Neural cell (in vitro differentiated cells): ENCODE results near the gene ABI3BP. TPM values are rescaled to one million over a fixed set of nuclear protein-coding genes. Genes with fewer than 3 reads are reported as not detected.

Experiments used
- H2AFZ ChIP-seq: fragments of 200-600, 300-800 bp; sonication (generic), shearing (Covaris generic); 2 replicates; pipeline ENCODE4 v1.6.0; 2014; ENCODE audit warnings: low read depth, mild to moderate bottlenecking, antibody characterized with exemption, low read length, moderate library complexity
- H3F3A ChIP-seq: fragments of 200-600 bp; shearing (Covaris generic); 2 replicates; pipeline ENCODE4 v1.6.1; 2016; ENCODE audit warnings: mild to moderate bottlenecking, moderate library complexity, mixed read lengths, antibody characterized with exemption, low read length; ENCODE audit not compliant: insufficient read depth, poor library complexity, severe bottlenecking
- H3K27ac ChIP-seq: fragments of 200-600, 300-800 bp; sonication (generic), shearing (Covaris generic); 2 replicates; pipeline ENCODE4 v1.5.1; 2014; ENCODE audit warnings: mild to moderate bottlenecking, low read length, moderate library complexity
- H3K27me3 ChIP-seq: fragments of 300-800, 200-600 bp; sonication (generic), shearing (Covaris generic); 2 replicates; pipeline ENCODE4 v1.6.0; 2014; ENCODE audit warnings: mild to moderate bottlenecking, low read depth, low read length, moderate library complexity; ENCODE audit not compliant: insufficient read depth
- H3K36me3 ChIP-seq: fragments of 300-800, 200-600 bp; sonication (generic), shearing (Covaris generic); 2 replicates; pipeline ENCODE4 v1.5.1; 2014; ENCODE audit warnings: mild to moderate bottlenecking, antibody characterized with exemption, low read length, moderate library complexity; ENCODE audit not compliant: insufficient read depth
- H3K4me2 ChIP-seq: fragments of 300-800, 200-600 bp; sonication (generic), shearing (Covaris generic); 2 replicates; pipeline ENCODE4 v1.6.0; 2014; ENCODE audit warnings: mild to moderate bottlenecking, low read length
- H3K4me3 ChIP-seq: fragments of 300-800, 200-600 bp; sonication (generic), shearing (Covaris generic); 2 replicates; pipeline ENCODE4 v1.5.1; 2014; ENCODE audit warnings: mild to moderate bottlenecking, low read length, moderate library complexity
- H3K79me2 ChIP-seq: fragments of 200-600 bp; shearing (Covaris generic); replicated peaks from 2 replicates; pipeline ENCODE4 v1.6.0; 2014; ENCODE audit warnings: mild to moderate bottlenecking, low read length, moderate library complexity; ENCODE audit not compliant: insufficient read depth
- H3K9ac ChIP-seq: fragments of 300-800, 200-600 bp; sonication (generic), shearing (Covaris generic); 2 replicates; pipeline ENCODE4 v1.6.1; 2016; ENCODE audit warnings: mild to moderate bottlenecking, low read length, mixed read lengths
- H3K9me2 ChIP-seq: fragments of 200-600 bp; shearing (Covaris generic); 2 replicates; pipeline ENCODE4 v1.6.1; 2016; ENCODE audit warnings: mild to moderate bottlenecking, low read length, mixed read lengths; ENCODE audit not compliant: insufficient read depth
- H3K9me3 ChIP-seq: fragments of 200-600, 300-800 bp; sonication (generic), shearing (Covaris generic); 2 replicates; pipeline ENCODE4 v1.6.1; 2016; ENCODE audit warnings: mild to moderate bottlenecking, mixed run types, low read length, moderate library complexity, mixed read lengths
- H4K20me1 ChIP-seq: fragments of 200-600 bp; shearing (Covaris generic); 2 replicates; pipeline ENCODE4 v1.6.1; 2016; ENCODE audit warnings: mild to moderate bottlenecking, mixed run types; ENCODE audit not compliant: insufficient read depth
- CTCF ChIP-seq: fragments of 450-650 bp; IDR thresholded peaks from 2 replicates; pipeline ENCODE4 v1.5.1; 2014; ENCODE audit warnings: antibody characterized with exemption, mild to moderate bottlenecking, moderate library complexity; ENCODE audit not compliant: poor library complexity, severe bottlenecking
- EP300 ChIP-seq: fragments of 450-650 bp; conservative IDR thresholded peaks from 2 replicates; pipeline ENCODE4 v1.6.1; 2014; ENCODE audit warnings: antibody characterized with exemption, mild to moderate bottlenecking, moderate library complexity; ENCODE audit not compliant: poor library complexity, severe bottlenecking
- EZH2 ChIP-seq: fragments of 200-600, 300-800 bp; shearing (Covaris generic), sonication (generic); IDR thresholded peaks from 2 replicates; pipeline ENCODE4 v1.6.1; 2014; ENCODE audit warnings: antibody characterized with exemption, low read length, borderline replicate concordance, mild to moderate bottlenecking; ENCODE audit not compliant: insufficient read depth, poor library complexity, severe bottlenecking
- MXI1 ChIP-seq: fragments of 450-650 bp; conservative IDR thresholded peaks from 2 replicates; pipeline ENCODE4 v1.6.1; 2014; ENCODE audit warnings: antibody characterized with exemption, mild to moderate bottlenecking; ENCODE audit not compliant: poor library complexity, severe bottlenecking
- POLR2AphosphoS5 ChIP-seq: IDR thresholded peaks from 2 replicates; pipeline ENCODE4 v1.6.1; 2012
- RAD21 ChIP-seq: fragments of 450-650 bp; conservative IDR thresholded peaks from 2 replicates; pipeline ENCODE4 v1.6.1; 2014; ENCODE audit warnings: antibody characterized with exemption, mild to moderate bottlenecking, moderate library complexity
- SMC3 ChIP-seq: fragments of 450-650 bp; conservative IDR thresholded peaks from 2 replicates; pipeline ENCODE4 v1.6.1; 2014; ENCODE audit warnings: antibody characterized with exemption, mild to moderate bottlenecking, moderate library complexity; ENCODE audit not compliant: poor library complexity
- TAF1 ChIP-seq: IDR thresholded peaks from 2 replicates; pipeline ENCODE4 v1.6.1; 2012; ENCODE audit warnings: low read depth
- polyA plus RNA-seq: library from polyadenylated mRNA; depleted of rRNA; stranded (reverse); fragments of >200 nt; gene quantifications from 2 replicates; pipeline ENCODE4 v1.2.3, GENCODE V29; 2014
- TF ChIP-seq, protein P1 (sequence below): IDR thresholded peaks from 2 replicates; pipeline ENCODE4 v1.6.1; 2012; ENCODE audit warnings: borderline replicate concordance

The ABI3BP gene
- polyA plus RNA-seq, 1 donor from 2014 or later: not detected

DNA sequence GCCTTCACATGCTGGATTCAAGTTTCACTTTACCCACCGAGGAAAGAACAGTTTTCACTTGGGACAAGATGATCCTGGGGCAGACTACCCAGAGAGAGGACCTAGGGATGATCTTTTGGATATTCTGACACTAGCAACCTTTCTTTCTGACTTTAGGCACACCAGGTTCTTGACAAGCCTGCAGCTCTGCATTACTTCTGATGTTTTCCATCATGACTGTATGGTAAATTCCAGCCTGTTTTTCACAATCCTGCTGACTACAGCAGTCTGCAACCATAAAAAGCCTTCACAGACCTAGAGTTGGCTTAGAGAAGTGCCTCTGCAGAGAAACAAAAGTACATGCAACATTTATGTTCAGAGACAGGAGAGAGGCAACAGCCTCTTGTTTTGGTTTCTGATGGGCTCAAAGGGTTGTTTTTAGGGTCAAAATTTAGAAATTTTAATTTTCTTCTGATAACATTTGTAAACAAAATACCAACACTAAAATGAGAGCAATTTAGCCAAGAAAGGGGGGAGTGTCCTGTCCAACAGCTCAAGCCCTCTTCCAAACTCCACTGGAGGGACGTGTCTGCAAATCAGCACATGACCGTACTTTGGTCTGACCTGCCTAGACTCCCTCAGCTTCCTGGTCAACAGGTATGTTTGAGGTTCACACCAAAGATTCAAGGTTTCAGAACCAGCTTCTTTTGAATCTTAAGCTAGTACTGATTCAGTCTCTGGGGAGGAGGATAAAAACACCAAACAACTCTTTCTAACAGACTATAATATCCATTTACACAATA lies 799 bp downstream of the ABI3BP start:
- no peaks in the 10 kb centered on the region for H3F3A ChIP-seq
- H3K4me2 ChIP-seq: no peak overlapping the region
- no peaks in the 10 kb centered on the region for H3K36me3 ChIP-seq
- no peak for TF ChIP-seq SMC3
- TF ChIP-seq MXI1: no peak
- no peaks in the 10 kb centered on the region for H3K9me2 ChIP-seq
- H3K4me3 ChIP-seq: no peak overlapping the region
- no peaks in the 10 kb centered on the region for H3K27me3 ChIP-seq
- no peaks in the 10 kb centered on the region for H3K9me3 ChIP-seq
- H4K20me1 ChIP-seq: no peaks in the 10 kb centered on the region
- H2AFZ ChIP-seq: no peak overlapping the region
- no peak overlapping the region for H3K27ac ChIP-seq
- no peaks in the 10 kb centered on the region for H3K79me2 ChIP-seq
- no peak overlapping the region for H3K9ac ChIP-seq

GRCh38 chr3:100988080-100988479 lies 5.1 kb downstream of the ABI3BP start:
- no peak overlapping the region for H3K27ac ChIP-seq
- TF ChIP-seq POLR2AphosphoS5 (no peak), EP300 (no peak), TAF1 (no peak), RAD21 (no peak), MXI1 (no peak), CTCF (no peak), SMC3 (no peak), EZH2 (no peak)
- TF ChIP-seq, protein P1, sequence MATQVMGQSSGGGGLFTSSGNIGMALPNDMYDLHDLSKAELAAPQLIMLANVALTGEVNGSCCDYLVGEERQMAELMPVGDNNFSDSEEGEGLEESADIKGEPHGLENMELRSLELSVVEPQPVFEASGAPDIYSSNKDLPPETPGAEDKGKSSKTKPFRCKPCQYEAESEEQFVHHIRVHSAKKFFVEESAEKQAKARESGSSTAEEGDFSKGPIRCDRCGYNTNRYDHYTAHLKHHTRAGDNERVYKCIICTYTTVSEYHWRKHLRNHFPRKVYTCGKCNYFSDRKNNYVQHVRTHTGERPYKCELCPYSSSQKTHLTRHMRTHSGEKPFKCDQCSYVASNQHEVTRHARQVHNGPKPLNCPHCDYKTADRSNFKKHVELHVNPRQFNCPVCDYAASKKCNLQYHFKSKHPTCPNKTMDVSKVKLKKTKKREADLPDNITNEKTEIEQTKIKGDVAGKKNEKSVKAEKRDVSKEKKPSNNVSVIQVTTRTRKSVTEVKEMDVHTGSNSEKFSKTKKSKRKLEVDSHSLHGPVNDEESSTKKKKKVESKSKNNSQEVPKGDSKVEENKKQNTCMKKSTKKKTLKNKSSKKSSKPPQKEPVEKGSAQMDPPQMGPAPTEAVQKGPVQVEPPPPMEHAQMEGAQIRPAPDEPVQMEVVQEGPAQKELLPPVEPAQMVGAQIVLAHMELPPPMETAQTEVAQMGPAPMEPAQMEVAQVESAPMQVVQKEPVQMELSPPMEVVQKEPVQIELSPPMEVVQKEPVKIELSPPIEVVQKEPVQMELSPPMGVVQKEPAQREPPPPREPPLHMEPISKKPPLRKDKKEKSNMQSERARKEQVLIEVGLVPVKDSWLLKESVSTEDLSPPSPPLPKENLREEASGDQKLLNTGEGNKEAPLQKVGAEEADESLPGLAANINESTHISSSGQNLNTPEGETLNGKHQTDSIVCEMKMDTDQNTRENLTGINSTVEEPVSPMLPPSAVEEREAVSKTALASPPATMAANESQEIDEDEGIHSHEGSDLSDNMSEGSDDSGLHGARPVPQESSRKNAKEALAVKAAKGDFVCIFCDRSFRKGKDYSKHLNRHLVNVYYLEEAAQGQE: no peak
- no peaks in the 10 kb centered on the region for H3K9me2 ChIP-seq
- no peak overlapping the region for H3K4me2 ChIP-seq
- no peaks in the 10 kb centered on the region for H3K9me3 ChIP-seq
- no peaks in the 10 kb centered on the region for H3K36me3 ChIP-seq
- H3K79me2 ChIP-seq: no peaks in the 10 kb centered on the region
- no peaks in the 10 kb centered on the region for H4K20me1 ChIP-seq
- no peaks in the 10 kb centered on the region for H3F3A ChIP-seq
- no peak overlapping the region for H3K4me3 ChIP-seq
- no peak overlapping the region for H2AFZ ChIP-seq
- H3K27me3 ChIP-seq: no peaks in the 10 kb centered on the region
- H3K9ac ChIP-seq: no peak overlapping the region
